IMR-90 (cell line): ENCODE data around the gene RAB20. TPM values are rescaled to one million over a fixed set of nuclear protein-coding genes. Genes with fewer than 3 reads are reported as not detected.

Experiments used
- ATAC-seq: fragments of 200-7000 bp; cut with Tn5 transposase; 2 replicates; pipeline ENCODE4 v1.9.1; 2020; ENCODE audit warnings: low read depth, mild to moderate bottlenecking, moderate library complexity
- BruUV-seq: library from RNA; stranded (reverse); fragments of 400-500 nt; replicated peaks from 2 replicates; lab custom pipeline; 2021; lab: Mats Ljungman, UMichigan
- CTCF ChIA-PET: fragments of 300-600 bp; formaldehyde crosslinking; extraction: SDS; loops from one replicate; lab custom pipeline; 2021; ENCODE audit warnings: antibody characterized with exemption; lab: Yijun Ruan, JAX
- POLR2A ChIA-PET: fragments of 300-600 bp; sonication (Branson Sonifier 250); formaldehyde crosslinking; loops from one replicate; lab custom pipeline; 2022; ENCODE audit warnings: antibody characterized with exemption; ENCODE audit not compliant: unreplicated experiment; lab: Charles Lee
- DNase-seq: peaks from one replicate; pipeline ENCODE4 v3.0.0; 2013
- H2AFZ ChIP-seq: replicated peaks from 2 replicates; pipeline ENCODE3; 2013; ENCODE audit warnings: low read length, mild to moderate bottlenecking; ENCODE audit not compliant: poor library complexity
- H2AK5ac ChIP-seq: 2 replicates; pipeline ENCODE4 v1.6.1; 2013; ENCODE audit warnings: low read depth, low read length, inconsistent platforms
- H2AK9ac ChIP-seq: replicated peaks from 2 replicates; pipeline ENCODE3; 2013; ENCODE audit warnings: mild to moderate bottlenecking, low read depth, low read length, moderate library complexity; ENCODE audit not compliant: poor library complexity
- H2BK120ac ChIP-seq: 2 replicates; pipeline ENCODE4 v1.6.1; 2013; ENCODE audit warnings: low read depth, low read length, inconsistent platforms
- H2BK15ac ChIP-seq: 3 replicates; pipeline ENCODE4 v1.6.1; 2013; ENCODE audit warnings: low read depth, low read length, inconsistent platforms
- H2BK20ac ChIP-seq: 2 replicates; pipeline ENCODE4 v1.6.1; 2013; ENCODE audit warnings: low read depth, mild to moderate bottlenecking, inconsistent platforms, low read length, moderate library complexity
- H2BK5ac ChIP-seq: 2 replicates; pipeline ENCODE4 v1.6.1; 2013; ENCODE audit warnings: mild to moderate bottlenecking, low read depth, low read length, inconsistent platforms; ENCODE audit not compliant: poor library complexity, severe bottlenecking
- H3K14ac ChIP-seq: replicated peaks from 2 replicates; pipeline ENCODE4 v1.6.1; 2013; ENCODE audit warnings: low read depth, low read length, inconsistent platforms
- H3K18ac ChIP-seq: 2 replicates; pipeline ENCODE4 v1.6.1; 2013; ENCODE audit warnings: low read depth, low read length, control low read depth
- H3K23ac ChIP-seq: 2 replicates; pipeline ENCODE4 v1.6.1; 2013; ENCODE audit warnings: low read depth, low read length, inconsistent platforms
- H3K27ac ChIP-seq: 2 replicates; pipeline ENCODE4 v1.5.1; 2013; ENCODE audit warnings: mild to moderate bottlenecking, control low read depth, low read length; ENCODE audit not compliant: insufficient read depth
- H3K27me3 ChIP-seq: 2 replicates; pipeline ENCODE4 v1.6.1; 2013; ENCODE audit warnings: low read length; ENCODE audit not compliant: control insufficient read depth, insufficient read depth
- H3K36me3 ChIP-seq: 2 replicates; pipeline ENCODE4 v1.6.1; 2013; ENCODE audit warnings: low read length, mixed read lengths; ENCODE audit not compliant: control insufficient read depth, insufficient read depth
- H3K4ac ChIP-seq: 2 replicates; pipeline ENCODE4 v1.6.1; 2013; ENCODE audit warnings: low read depth, low read length, inconsistent platforms
- H3K4me1 ChIP-seq: 2 replicates; pipeline ENCODE4 v1.6.1; 2013; ENCODE audit warnings: low read length, mixed read lengths; ENCODE audit not compliant: control insufficient read depth, insufficient read depth
- H3K4me2 ChIP-seq: 2 replicates; pipeline ENCODE4 v1.6.1; 2013; ENCODE audit warnings: low read depth, mild to moderate bottlenecking, control low read depth, low read length, moderate library complexity
- H3K4me3 ChIP-seq: 2 replicates; pipeline ENCODE4 v1.5.1; 2013; ENCODE audit warnings: low read depth, mild to moderate bottlenecking, control low read depth, low read length, moderate library complexity; ENCODE audit not compliant: insufficient read depth
- H3K56ac ChIP-seq: 2 replicates; pipeline ENCODE4 v1.6.1; 2013; ENCODE audit warnings: low read length, inconsistent platforms; ENCODE audit not compliant: insufficient read depth; ENCODE audit errors: extremely low read depth
- H3K79me1 ChIP-seq, 2 experiments: 2 replicates each; pipeline ENCODE4 v1.6.1; 2013; ENCODE audit warnings: low read length in 2 of 2, inconsistent platforms in 1 of 2, low read depth in 1 of 2
- H3K9ac ChIP-seq: 2 replicates; pipeline ENCODE4 v1.6.1; 2013; ENCODE audit warnings: low read depth, low read length, control low read depth
- H3K9me1 ChIP-seq: 2 replicates; pipeline ENCODE4 v1.6.1; 2013; ENCODE audit warnings: low read length, inconsistent platforms; ENCODE audit not compliant: insufficient read depth
- H3K9me3 ChIP-seq: 2 replicates; pipeline ENCODE4 v1.6.1; 2013; ENCODE audit warnings: low read length; ENCODE audit not compliant: control insufficient read depth, insufficient read depth
- H4K20me1 ChIP-seq: 2 replicates; pipeline ENCODE4 v1.6.1; 2013; ENCODE audit warnings: low read length, inconsistent platforms; ENCODE audit not compliant: insufficient read depth
- H4K5ac ChIP-seq: 2 replicates; pipeline ENCODE4 v1.6.1; 2013; ENCODE audit warnings: mild to moderate bottlenecking, low read depth, low read length, control low read depth
- H4K8ac ChIP-seq, 2 experiments: 2 replicates each; pipeline ENCODE4 v1.6.1; 2013; ENCODE audit warnings: low read depth in 2 of 2, low read length in 2 of 2, control low read depth in 1 of 2, inconsistent platforms in 1 of 2
- H4K91ac ChIP-seq: 2 replicates; pipeline ENCODE4 v1.6.1; 2013; ENCODE audit warnings: low read depth, low read length, inconsistent platforms; ENCODE audit not compliant: insufficient read depth
- CHD1 ChIP-seq: IDR thresholded peaks from 2 replicates; pipeline ENCODE4 v1.6.1; 2012; ENCODE audit warnings: low read depth, low read length, improper control_type of control experiment
- MAFK ChIP-seq: IDR thresholded peaks from 2 replicates; pipeline ENCODE4 v1.6.1; 2012; ENCODE audit warnings: low read depth, low read length, improper control_type of control experiment
- NFE2L2 ChIP-seq: fragments of 150-350 bp; IDR thresholded peaks from 2 replicates; pipeline ENCODE4 v1.6.1; 2016; ENCODE audit warnings: low read depth, mild to moderate bottlenecking, low read length
- POLR2A ChIP-seq: IDR thresholded peaks from 2 replicates; pipeline ENCODE4 v1.6.1; 2012; ENCODE audit warnings: mild to moderate bottlenecking, low read depth, low read length
- RAD21 ChIP-seq: IDR thresholded peaks from 2 replicates; pipeline ENCODE4 v1.6.1; 2012; ENCODE audit warnings: low read length, improper control_type of control experiment
- RCOR1 ChIP-seq: IDR thresholded peaks from 2 replicates; pipeline ENCODE4 v1.6.1; 2012; ENCODE audit warnings: mild to moderate bottlenecking, low read length, improper control_type of control experiment; ENCODE audit not compliant: insufficient replicate concordance
- SMC3 ChIP-seq: fragments of 150-350 bp; IDR thresholded peaks from 2 replicates; pipeline ENCODE4 v1.6.1; 2016; ENCODE audit warnings: low read depth, mild to moderate bottlenecking, antibody characterized with exemption, low read length, moderate library complexity
- WGBS, 2 experiments: methylation state at CpG; one replicate each; pipeline versions ENCODE4 v1.1.5 to v1.1.7; 2013; ENCODE audit warnings: missing lambda C conversion rate in 2 of 2; ENCODE audit not compliant: insufficient read length in 1 of 2; ENCODE audit errors: extremely low coverage in 2 of 2; 5-methylcytosine and 5-hydroxymethylcytosine counted together
- dilution Hi-C: fragments of 300-500 bp; cut with HindIII; formaldehyde crosslinking; loops from one replicate; pipeline ENCODE4 v1.14.3; 2018; ENCODE audit warnings: low sequenced_read_pairs; ENCODE audit not compliant: unreplicated experiment
- in situ Hi-C: fragments of 300-500 bp; cut with MboI; formaldehyde crosslinking; loops from 3 replicates; pipeline ENCODE4 v1.14.3; 2019; ENCODE audit warnings: low sequenced_read_pairs, inconsistent platforms, mixed read lengths
- intact Hi-C: fragments of 100-400 bp; cut with micrococcal nuclease; formaldehyde crosslinking; loops from 2 replicates; pipeline ENCODE4 v1.10.0; 2022
- polyA plus RNA-seq, 3 experiments: library from polyadenylated mRNA; depleted of rRNA; stranded (reverse); fragments of >200 nt; gene quantifications; 2 replicates each; pipeline ENCODE4 v1.2.3, GENCODE V29; 2012; ENCODE audit warnings: low replicate concordance in 1 of 3
- total RNA-seq: library from RNA; depleted of rRNA; stranded (reverse); fragments of >200 nt; gene quantifications from 2 replicates; pipeline ENCODE4 v1.2.3, GENCODE V29; 2012

RAB20 gene
- total and polyA plus RNA-seq, 2 of the 4 experiments (the other 2 are of a cell fraction) = 3.8 to 5.1 TPM

DNA sequence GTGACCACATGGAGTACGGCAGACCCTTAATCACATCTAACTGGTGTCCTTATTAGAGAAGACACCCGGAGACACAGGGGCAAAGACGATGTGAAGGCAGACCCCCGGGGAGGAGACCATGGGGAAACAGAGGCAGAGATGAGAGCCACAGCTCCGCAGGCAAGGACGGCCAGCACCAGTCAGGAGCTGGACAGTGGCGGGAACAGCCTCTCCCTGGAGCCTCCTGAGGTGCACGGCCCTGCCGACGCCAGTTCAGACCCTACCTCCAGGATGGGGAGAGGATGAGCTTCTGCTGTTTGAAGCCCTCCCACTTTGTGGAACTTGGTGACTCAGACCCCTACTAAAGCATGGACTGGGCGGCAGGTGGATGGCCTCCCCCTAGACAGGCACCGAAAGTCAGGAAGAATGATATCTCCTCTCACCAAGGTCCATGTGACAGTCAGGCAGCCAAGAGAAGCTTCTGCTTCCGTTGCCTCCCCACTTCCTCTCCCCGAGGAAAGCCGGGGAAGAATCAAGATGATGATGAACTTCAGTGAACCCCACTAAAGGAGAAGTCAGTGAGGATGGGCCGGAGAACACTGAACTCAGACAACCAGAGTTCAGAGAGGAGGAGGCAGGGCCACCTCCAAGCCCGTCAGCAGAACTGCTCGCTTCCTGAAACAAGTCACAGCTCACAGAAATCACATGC lies 25.4 kb downstream of the RAB20 start:
- Histone ChIP-seq H3K4me1 (peaks cover 5% of the 10 kb centered on the region), H2AK5ac (no peak overlapping the region), H2BK15ac (no peak overlapping the region), H3K4me3 (no peak overlapping the region), H3K4ac (no peak overlapping the region), H4K20me1 (no peaks in the 10 kb centered on the region; the same call in 1 of the 2 replicates), H3K4me2 (no peak overlapping the region), H2BK120ac (no peak overlapping the region), H4K5ac (no peak overlapping the region), H3K9me3 (no peaks in the 10 kb centered on the region), H3K27ac (no peak overlapping the region), H3K23ac (no peak overlapping the region), H4K8ac (no peak overlapping the region), H2BK5ac (no peak overlapping the region), H3K14ac (no peak overlapping the region), H3K27me3 (no peaks in the 10 kb centered on the region), H2AK9ac (no peak overlapping the region), H2BK20ac (no peak overlapping the region), H2AFZ (peak overlapping the region; percentile 47), H3K36me3 (no peaks in the 10 kb centered on the region), H3K9ac (no peak overlapping the region), H3K9me1 (no peaks in the 10 kb centered on the region), H3K56ac (no peak overlapping the region), H3K79me1 (peaks cover 0 to 7% of the 10 kb centered on the region in 2 experiments; a peak in 1 of 4 replicates), H4K91ac (no peak overlapping the region), H3K18ac (no peak overlapping the region)
- dilution Hi-C loops (no loop called here), intact Hi-C loops (no loop called here), in situ Hi-C loops (no loop called here)
- ATAC-seq = no peak
- ChIA-PET POLR2A (no interaction called here), CTCF (no interaction called here)
- no TSS peak for BruUV-seq
- WGBS, 2 experiments = 100% methylated on average over 4 of the region's 18 CpGs; no CpG with 5 or more reads in 1 of the 2 experiments
- DNase-seq = no peak
- TF ChIP-seq RAD21 (no peak), POLR2A (no peak), RCOR1 (no peak), CHD1 (no peak), SMC3 (no peak), MAFK (no peak), NFE2L2 (no peak)
